ENCODE results near the gene SYNGR4. TPM values are rescaled to one million over a fixed set of nuclear protein-coding genes. Genes with fewer than 3 reads are reported as not detected.

SYNGR4 gene
- total RNA-seq, 2 donors from 2014 or later, result not detected

DNA sequence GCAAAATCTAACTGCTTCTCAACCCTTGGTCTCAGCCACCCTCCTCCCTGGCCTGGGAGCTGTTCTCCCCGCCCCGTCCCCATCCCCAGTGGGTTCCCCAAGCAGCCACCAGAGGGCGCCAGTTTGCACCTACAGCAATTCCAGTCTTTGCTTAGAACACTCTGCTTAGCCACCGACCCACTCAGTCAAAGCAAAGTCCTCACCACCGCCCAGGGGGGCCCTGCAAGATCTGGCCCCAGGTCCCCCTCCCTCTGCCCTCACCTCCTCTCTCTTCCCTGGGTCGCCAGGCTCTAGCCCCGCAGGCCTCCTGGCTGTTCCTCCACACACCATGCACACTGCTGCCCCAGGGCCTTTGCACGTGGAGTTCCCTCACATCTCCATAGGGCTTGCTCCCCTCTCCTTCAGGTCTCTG lies 12.8 kb upstream of the SYNGR4 start:
- Histone ChIP-seq H3K4me1 (no peaks in the 10 kb centered on the region), H3K36me3 (no peaks in the 10 kb centered on the region), H3K9ac (ENCODE audit: low read depth in 2 of 2, low read length in 2 of 2) (no peak overlapping the region), H3K4me3 (no peak overlapping the region), H3K27ac (no peak overlapping the region), H3K27me3 (no peaks in the 10 kb centered on the region), H3K9me3 (no peaks in the 10 kb centered on the region)
- peak; percentile 87 for DNase-seq
- intact Hi-C loops (cut with DNase I), result loop anchor here (5.0 kb wide), 1 partner anchor 41 kb away; the partner anchor contains the start of genes GRIN2D and KDELR1
- TF ChIP-seq, protein P1, sequence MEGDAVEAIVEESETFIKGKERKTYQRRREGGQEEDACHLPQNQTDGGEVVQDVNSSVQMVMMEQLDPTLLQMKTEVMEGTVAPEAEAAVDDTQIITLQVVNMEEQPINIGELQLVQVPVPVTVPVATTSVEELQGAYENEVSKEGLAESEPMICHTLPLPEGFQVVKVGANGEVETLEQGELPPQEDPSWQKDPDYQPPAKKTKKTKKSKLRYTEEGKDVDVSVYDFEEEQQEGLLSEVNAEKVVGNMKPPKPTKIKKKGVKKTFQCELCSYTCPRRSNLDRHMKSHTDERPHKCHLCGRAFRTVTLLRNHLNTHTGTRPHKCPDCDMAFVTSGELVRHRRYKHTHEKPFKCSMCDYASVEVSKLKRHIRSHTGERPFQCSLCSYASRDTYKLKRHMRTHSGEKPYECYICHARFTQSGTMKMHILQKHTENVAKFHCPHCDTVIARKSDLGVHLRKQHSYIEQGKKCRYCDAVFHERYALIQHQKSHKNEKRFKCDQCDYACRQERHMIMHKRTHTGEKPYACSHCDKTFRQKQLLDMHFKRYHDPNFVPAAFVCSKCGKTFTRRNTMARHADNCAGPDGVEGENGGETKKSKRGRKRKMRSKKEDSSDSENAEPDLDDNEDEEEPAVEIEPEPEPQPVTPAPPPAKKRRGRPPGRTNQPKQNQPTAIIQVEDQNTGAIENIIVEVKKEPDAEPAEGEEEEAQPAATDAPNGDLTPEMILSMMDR (IDR thresholded peaks at IDR 0.05), result peak; percentile 88

GRCh38 chr19:48353677-48354076 lies 10.5 kb upstream of the SYNGR4 start:
- no peak overlapping the region for H3K9ac ChIP-seq (ENCODE audit: low read depth in 2 of 2, low read length in 2 of 2)
- H3K36me3 ChIP-seq, result no peaks in the 10 kb centered on the region
- H3K4me3 ChIP-seq, result no peak overlapping the region
- H3K9me3 ChIP-seq, result no peaks in the 10 kb centered on the region
- DNase-seq, result no peak
- TF ChIP-seq, protein P1 (IDR thresholded peaks at IDR 0.05), result no peak
- intact Hi-C loops (cut with DNase I), result loop anchor here (5.0 kb wide), 1 partner anchor 39 kb away; the partner anchor contains the start of genes GRIN2D and KDELR1
- H3K4me1 ChIP-seq, result no peaks in the 10 kb centered on the region
- no peaks in the 10 kb centered on the region for H3K27me3 ChIP-seq
- no peak overlapping the region for H3K27ac ChIP-seq

DNA sequence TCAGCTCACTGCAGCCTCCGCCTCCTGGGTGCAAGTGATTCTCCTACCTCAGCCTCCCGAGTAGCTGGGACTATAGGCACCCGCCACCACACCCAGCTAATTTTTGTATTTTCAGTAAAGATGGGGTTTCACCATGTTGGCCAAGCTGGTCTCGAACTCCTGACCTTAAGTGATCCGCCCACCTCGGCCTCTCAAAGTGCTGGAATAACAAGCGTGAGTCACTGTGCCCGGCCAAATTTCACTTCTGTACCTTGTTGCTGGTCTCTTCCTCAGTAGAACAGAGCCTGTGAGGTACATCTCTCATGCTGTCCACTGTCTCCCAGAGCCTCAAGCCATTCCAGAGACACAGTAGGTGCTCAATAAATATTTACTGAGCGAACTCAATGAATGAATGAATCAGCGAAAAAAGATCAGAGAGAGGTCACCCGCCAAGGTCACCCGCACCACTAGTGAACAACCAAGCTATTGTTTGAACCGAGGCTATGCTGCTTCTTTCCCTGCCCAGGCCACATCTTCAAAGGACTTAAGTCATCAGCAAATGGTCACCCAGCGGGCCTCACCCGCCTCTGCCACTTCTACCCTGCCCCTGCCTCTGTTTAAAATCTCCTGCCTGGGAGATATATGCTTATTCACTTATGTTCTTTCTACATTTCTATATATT lies 9.7 kb upstream of the SYNGR4 start:
- intact Hi-C loops (cut with DNase I), result loop anchor here (5.0 kb wide), 1 partner anchor 38 kb away; the partner anchor contains the start of genes GRIN2D and KDELR1
- Histone ChIP-seq H3K4me3 (no peak overlapping the region), H3K9me3 (no peaks in the 10 kb centered on the region), H3K27ac (no peak overlapping the region), H3K36me3 (no peaks in the 10 kb centered on the region), H3K27me3 (no peaks in the 10 kb centered on the region), H3K4me1 (no peaks in the 10 kb centered on the region), H3K9ac (ENCODE audit: low read depth in 2 of 2, low read length in 2 of 2) (no peak overlapping the region)
- no peak for DNase-seq
- TF ChIP-seq, protein P1 (IDR thresholded peaks at IDR 0.05), result no peak

GRCh38 chr19:48355365-48355954 lies 8.7 kb upstream of the SYNGR4 start:
- TF ChIP-seq, protein P1 (IDR thresholded peaks at IDR 0.05), result no peak
- Histone ChIP-seq H3K9ac (ENCODE audit: low read depth in 2 of 2, low read length in 2 of 2) (no peak overlapping the region), H3K4me1 (no peaks in the 10 kb centered on the region), H3K27ac (no peak overlapping the region), H3K4me3 (no peak overlapping the region), H3K9me3 (no peaks in the 10 kb centered on the region), H3K27me3 (no peaks in the 10 kb centered on the region), H3K36me3 (no peaks in the 10 kb centered on the region)
- DNase-seq, result no peak
- intact Hi-C loops (cut with DNase I), result no loop called here

- Histone ChIP-seq H3K9me3 (no peaks in the 10 kb centered on the region), H3K4me3 (no peak overlapping the region), H3K27ac (no peak overlapping the region), H3K27me3 (no peaks in the 10 kb centered on the region), H3K36me3 (no peaks in the 10 kb centered on the region), H3K9ac (ENCODE audit: low read depth in 2 of 2, low read length in 2 of 2) (no peak overlapping the region), H3K4me1 (peaks cover 4% of the 10 kb centered on the region)
- intact Hi-C loops (cut with DNase I), result no loop called here
- DNase-seq, result no peak
- TF ChIP-seq, protein P1 (IDR thresholded peaks at IDR 0.05), result no peak
Observed at GRCh38 chr19:48359123-48359522, 5.0 kb upstream of the SYNGR4 start.

Data from colonic mucosa (tissue), 4 donors.